ENCODE data around the gene VARS1.

DNA sequence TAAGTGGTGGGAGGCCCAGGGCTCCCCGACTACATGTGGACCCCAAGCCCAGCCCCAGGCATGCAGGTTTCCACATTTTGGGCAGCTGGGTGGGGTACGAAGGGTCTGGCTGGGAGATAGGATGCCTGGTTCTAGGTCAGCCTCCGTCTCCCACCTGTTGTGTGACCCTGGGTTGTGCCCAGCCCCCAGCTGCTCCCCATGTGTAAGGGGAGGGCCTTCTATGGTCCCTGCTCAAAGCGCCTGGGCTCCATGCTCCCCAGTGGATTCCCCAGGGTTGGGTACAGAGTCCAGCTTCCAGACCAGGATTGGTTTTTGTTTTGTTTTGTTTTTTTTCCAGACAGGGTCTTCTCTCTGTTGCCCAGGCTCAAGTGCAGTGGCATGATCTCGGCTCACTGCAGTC, 17.4 kb downstream of the VARS1 start:
- TF ChIP-seq, protein P1, sequence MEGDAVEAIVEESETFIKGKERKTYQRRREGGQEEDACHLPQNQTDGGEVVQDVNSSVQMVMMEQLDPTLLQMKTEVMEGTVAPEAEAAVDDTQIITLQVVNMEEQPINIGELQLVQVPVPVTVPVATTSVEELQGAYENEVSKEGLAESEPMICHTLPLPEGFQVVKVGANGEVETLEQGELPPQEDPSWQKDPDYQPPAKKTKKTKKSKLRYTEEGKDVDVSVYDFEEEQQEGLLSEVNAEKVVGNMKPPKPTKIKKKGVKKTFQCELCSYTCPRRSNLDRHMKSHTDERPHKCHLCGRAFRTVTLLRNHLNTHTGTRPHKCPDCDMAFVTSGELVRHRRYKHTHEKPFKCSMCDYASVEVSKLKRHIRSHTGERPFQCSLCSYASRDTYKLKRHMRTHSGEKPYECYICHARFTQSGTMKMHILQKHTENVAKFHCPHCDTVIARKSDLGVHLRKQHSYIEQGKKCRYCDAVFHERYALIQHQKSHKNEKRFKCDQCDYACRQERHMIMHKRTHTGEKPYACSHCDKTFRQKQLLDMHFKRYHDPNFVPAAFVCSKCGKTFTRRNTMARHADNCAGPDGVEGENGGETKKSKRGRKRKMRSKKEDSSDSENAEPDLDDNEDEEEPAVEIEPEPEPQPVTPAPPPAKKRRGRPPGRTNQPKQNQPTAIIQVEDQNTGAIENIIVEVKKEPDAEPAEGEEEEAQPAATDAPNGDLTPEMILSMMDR (IDR thresholded peaks at IDR 0.05), result no peak
- TF ChIP-seq POLR2AphosphoS5 (IDR thresholded peaks at IDR 0.05) (no peak), EP300 (IDR thresholded peaks at IDR 0.05) (no peak), POLR2A (IDR thresholded peaks at IDR 0.05) (no peak)

All from sigmoid colon (tissue), 4 donors.